GM12873 (cell line): ENCODE results near the gene CD164L2.

Experiments
- TF ChIP-seq, protein P1 (sequence below): IDR thresholded peaks from 2 replicates; pipeline ENCODE4 v1.5.1; 2012; ENCODE audit warnings: low read depth, mild to moderate bottlenecking, moderate library complexity, low read length, control low read depth; ENCODE audit not compliant: insufficient read depth; ENCODE audit errors: missing control alignments

Gene CD164L2

DNA sequence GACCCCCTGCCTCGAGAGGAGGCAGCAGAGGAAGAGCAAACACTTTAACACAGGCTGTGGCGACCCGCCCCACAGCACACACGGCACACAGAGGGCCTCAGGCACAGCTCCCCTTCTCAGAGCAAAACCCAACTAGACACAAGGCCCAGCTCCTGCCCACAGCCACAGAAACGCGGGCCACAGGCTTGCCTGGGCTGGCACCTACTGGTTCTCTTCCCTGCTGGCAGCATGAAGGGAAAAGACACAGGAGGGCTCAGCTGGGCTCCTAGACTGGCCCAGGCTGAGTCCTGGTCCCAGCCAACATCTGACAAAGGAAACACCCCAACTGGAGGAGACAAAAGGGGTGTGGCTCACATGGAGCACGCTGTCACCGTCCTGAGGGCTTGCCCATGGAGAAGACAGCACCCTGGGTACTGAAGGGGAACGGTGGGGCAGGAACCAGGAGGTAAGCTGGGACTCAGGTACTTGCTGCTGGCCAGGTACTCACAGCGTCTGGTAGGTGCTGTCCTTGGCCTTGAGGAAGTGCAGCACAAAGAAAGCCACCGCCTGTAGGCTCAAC is 3.5 kb downstream of the CD164L2 start:
- TF ChIP-seq, protein P1, sequence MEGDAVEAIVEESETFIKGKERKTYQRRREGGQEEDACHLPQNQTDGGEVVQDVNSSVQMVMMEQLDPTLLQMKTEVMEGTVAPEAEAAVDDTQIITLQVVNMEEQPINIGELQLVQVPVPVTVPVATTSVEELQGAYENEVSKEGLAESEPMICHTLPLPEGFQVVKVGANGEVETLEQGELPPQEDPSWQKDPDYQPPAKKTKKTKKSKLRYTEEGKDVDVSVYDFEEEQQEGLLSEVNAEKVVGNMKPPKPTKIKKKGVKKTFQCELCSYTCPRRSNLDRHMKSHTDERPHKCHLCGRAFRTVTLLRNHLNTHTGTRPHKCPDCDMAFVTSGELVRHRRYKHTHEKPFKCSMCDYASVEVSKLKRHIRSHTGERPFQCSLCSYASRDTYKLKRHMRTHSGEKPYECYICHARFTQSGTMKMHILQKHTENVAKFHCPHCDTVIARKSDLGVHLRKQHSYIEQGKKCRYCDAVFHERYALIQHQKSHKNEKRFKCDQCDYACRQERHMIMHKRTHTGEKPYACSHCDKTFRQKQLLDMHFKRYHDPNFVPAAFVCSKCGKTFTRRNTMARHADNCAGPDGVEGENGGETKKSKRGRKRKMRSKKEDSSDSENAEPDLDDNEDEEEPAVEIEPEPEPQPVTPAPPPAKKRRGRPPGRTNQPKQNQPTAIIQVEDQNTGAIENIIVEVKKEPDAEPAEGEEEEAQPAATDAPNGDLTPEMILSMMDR: no peak

DNA sequence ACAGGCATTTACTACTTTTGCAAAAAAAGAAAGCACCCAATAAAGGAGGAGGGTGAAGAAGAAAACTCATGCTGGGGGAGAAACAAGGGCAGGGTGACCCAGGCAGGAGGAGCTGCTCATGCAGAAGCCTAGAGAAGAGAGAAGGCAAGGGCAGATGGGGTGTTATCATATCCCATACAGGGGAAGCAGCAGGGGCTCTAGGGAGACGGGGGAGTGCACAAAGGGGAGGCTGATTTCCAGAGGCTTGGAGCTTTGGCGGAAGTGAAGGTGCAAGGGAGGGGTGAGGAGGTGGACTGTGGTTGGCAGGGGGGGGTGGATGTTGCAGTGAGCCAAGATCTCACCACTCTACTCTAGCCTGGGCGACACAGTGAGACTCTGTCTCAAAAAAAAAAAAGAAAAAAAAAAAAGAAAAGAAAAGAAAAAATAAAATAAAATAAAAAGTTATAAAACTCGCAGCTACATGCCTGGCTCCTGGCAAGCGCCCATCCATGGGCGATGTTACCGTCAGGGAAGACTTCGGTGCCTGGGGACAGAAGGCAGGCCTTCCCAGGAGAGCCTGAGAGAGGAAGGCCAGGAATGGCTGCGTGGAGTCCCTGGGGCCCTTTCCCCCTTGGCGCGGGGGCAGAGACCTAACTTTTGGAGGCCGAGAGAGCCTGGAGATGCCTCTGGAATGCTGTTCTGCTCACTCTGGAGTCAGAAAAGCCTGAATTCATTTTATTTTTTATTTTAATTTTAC is 5.2 kb downstream of the CD164L2 start:
- TF ChIP-seq, protein P1: no peak

DNA sequence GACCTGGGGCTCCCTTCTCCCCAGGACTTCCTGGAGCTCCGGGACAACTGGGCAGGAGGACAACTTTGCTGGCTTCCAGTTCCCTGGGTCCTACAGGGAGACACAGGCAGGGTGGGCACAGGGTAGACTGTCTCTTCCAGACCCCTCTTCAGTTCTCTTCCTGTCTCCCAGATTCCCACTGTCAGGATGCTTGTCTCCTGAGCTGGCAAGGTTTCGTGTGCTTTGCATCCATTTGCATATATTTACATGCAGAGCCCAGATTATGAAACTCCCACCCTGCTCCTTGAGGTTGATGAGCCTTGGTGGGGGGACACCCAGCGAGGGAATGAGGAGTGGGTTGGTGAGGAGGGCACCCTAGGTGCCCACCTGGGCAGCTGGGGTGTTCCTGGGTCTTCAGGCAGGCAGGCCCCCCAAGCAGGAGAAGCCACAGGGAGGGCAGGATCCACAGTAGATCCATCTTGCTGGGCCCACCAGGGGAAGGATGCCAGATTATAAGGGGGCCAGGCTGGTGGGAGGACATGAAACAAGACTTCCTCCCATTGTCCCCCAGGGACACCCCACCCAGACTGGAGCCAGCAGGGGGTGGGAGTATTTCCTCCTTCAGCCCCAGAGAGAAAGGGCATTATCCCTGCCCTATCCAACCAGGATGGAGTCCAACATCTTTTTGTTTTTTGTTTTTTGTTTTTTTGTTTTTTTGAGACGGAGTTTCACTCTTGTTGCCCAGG is 8.6 kb downstream of the CD164L2 start, which contains the start of gene FCN3:
TSS of gene FCN3 (minus strand) at position 463 of the 725 bp plus-strand sequence. CDS start at position 457, 6 bp downstream.
- TF ChIP-seq, protein P1: no peak

DNA sequence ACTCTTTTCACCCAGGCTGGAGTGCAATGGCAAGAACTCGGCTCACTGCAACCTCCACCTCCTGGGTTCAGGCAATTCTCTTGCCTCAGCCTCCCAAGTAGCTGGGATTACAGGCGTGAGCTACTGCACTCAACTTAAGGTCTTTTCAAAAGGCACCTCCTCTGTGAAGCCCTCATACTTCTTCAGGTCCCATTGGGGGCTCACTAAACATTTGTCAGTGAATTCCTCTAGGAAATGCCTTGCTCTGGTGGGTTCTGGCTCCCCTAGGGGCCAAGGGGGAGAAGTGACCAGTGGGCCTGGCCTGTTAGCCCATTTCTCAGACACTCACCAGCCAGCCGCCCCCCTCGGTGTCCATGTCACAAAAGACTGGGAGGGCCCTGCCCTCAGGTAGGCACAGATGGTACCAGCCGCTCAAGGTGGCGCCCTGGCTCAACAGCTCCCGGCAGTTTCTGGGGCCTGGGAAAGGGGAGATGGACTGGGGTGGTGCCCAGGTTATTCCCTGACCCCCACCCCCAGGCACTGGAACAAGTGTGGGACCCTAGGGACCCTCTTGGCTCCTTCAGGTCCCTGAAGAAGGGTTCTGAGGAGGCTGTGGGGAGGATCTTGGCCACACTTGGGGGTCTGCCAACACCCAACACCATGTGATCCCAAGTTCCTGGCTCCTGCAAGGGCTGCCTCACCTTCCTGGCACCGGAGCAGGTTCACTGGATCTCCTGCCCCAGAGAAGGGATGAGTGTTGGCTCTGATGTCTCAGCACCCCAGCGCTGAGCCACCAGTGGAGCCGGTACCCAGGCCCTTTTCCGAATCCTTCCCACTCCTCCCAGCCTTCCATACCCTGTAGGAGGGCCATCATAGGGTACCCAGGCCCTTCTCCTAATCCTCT is 10.1 kb downstream of the CD164L2 start:
- TF ChIP-seq, protein P1: peak; percentile 50

DNA sequence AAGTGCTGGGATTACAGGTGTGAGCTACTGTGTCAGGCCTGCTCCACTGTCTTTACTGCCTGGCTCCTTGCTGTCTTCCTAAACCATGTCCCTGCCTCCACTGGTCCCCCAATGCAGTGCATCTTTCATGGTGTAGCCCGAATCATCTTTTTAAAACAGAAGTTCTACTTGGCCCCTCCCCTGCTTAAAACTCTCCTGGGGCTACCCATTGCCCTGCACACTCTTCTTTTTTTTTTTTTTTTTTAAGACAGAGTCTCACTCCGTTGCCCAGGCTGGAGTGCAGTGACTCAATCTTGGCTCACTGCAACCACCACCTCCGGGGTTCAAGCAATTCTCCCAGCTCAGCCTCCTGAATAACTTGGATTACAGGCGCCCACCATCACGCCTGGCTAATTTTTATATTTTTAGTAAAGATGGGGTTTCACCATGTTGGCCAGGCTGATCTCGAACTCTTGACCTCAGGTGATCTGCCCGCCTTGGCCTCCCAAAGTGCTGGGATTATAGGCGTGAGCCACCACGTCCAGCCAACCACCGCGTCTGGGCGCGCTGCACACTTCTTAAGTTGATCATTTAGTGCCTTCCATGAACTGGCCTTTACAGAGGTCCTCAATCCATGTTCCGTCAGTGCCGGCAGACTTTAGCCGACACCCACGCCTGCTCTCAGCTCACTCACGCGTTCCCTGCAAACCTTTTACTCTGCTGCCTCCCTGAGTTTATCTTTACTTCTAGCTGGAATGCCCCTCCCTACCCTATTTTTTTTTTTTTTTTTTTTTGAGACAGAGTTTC is 10.9 kb downstream of the CD164L2 start:
- TF ChIP-seq, protein P1: no peak

DNA sequence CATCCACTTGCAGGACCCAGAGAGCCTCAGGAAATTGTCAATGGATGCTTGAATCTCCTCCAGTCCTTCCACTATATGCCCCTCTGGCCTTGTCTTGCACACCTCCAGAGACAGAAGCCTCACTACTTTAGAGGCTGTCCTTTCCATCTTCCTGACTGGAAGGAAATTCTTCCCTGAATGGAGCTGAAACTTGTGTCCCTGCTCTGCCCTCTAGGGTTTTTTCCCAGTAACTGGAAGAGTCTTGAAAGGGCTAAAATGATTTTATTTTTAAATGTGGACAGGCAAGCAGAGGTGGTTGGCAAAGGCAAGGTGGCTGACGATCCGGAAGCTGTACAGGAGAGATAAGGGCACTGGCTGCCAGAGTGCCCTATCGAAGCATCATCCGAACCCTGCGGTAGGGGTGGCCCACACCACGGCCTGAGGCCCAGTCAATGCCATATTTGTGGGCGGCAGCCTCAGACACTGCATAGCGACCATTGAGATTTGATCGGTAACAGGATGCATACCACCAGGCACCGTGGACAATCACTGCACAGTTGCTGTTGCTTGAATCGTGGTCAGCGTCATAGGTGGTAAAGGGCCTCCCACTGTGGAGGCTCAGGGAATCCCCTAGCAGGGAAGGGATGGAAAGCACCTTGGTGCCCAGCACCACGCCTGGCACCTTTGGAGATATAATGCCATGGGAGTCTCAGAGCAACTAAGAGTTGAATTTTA is 14.1 kb downstream of the CD164L2 start:
- TF ChIP-seq, protein P1: no peak
